OCI-LY7 (cell line): ENCODE results near the gene ZNF594. TPM values are rescaled to one million over a fixed set of nuclear protein-coding genes. Genes with fewer than 3 reads are reported as not detected.
"Not testable (repeated sequence)": the region's sequence is repeated elsewhere in the genome, so short reads cannot be mapped to it uniquely, and the experiment has no call there.

Experiments
- BruUV-seq: library from RNA; stranded (reverse); fragments of 400-500 nt; replicated peaks from 2 replicates; lab custom pipeline; 2021; lab: Mats Ljungman, UMichigan
- CTCF ChIA-PET: fragments of 300-600 bp; sonication (Branson Sonifier 250); formaldehyde crosslinking; loops from one replicate; lab custom pipeline; 2022; ENCODE audit warnings: antibody characterized with exemption; ENCODE audit not compliant: unreplicated experiment; lab: Charles Lee
- POLR2A ChIA-PET: fragments of 300-600 bp; sonication (Branson Sonifier 250); formaldehyde crosslinking; loops from one replicate; lab custom pipeline; 2022; ENCODE audit warnings: antibody characterized with exemption; lab: Charles Lee
- DNase-seq: peaks from one replicate; pipeline ENCODE4 v3.0.0-alpha.2; 2015; ENCODE audit warnings: low spot score
- H2AFZ ChIP-seq: fragments of 200-600 bp; sonication (generic), shearing (Covaris generic); 2 replicates; pipeline ENCODE4 v1.6.1; 2014; ENCODE audit warnings: mild to moderate bottlenecking, antibody characterized with exemption, low read length, moderate library complexity
- H3K27ac ChIP-seq: fragments of 200-600 bp; sonication (generic); 2 replicates; pipeline ENCODE4 v1.5.1; 2014; ENCODE audit warnings: mixed run types, low read depth, mild to moderate bottlenecking, moderate library complexity, low read length, inconsistent platforms; ENCODE audit not compliant: poor library complexity, severe bottlenecking
- H3K36me3 ChIP-seq: fragments of 200-600 bp; sonication (generic); 2 replicates; pipeline ENCODE4 v1.6.1; 2014; ENCODE audit warnings: mild to moderate bottlenecking, antibody characterized with exemption, low read length, moderate library complexity, mixed read lengths; ENCODE audit not compliant: insufficient read depth
- H3K4me1 ChIP-seq: fragments of 200-600 bp; sonication (generic); 2 replicates; pipeline ENCODE4 v1.5.1; 2014; ENCODE audit warnings: mild to moderate bottlenecking, low read length; ENCODE audit not compliant: insufficient read depth, poor library complexity, severe bottlenecking
- H3K4me2 ChIP-seq: fragments of 200-600 bp; sonication (generic); 2 replicates; pipeline ENCODE4 v1.6.1; 2014; ENCODE audit warnings: mild to moderate bottlenecking, low read length
- H3K4me3 ChIP-seq: fragments of 200-600 bp; sonication (generic); 2 replicates; pipeline ENCODE4 v1.5.1; 2014; ENCODE audit warnings: mild to moderate bottlenecking, low read depth, low read length; ENCODE audit not compliant: poor library complexity, severe bottlenecking
- H3K79me2 ChIP-seq: fragments of 200-600 bp; sonication (generic); 2 replicates; pipeline ENCODE4 v1.6.1; 2016; ENCODE audit warnings: low read depth, mild to moderate bottlenecking, low read length, moderate library complexity, mixed read lengths; ENCODE audit not compliant: insufficient read depth
- H3K9me2 ChIP-seq: fragments of 200-600 bp; sonication (generic); 2 replicates; pipeline ENCODE4 v1.6.1; 2016; ENCODE audit warnings: mild to moderate bottlenecking, low read length, mixed read lengths; ENCODE audit not compliant: insufficient read depth
- H3K9me3 ChIP-seq: fragments of 200-600 bp; sonication (generic); 2 replicates; pipeline ENCODE4 v1.6.1; 2014; ENCODE audit warnings: mild to moderate bottlenecking, mixed run types, low read length, mixed read lengths
- H4K20me1 ChIP-seq: fragments of 200-600 bp; sonication (generic); 2 replicates; pipeline ENCODE4 v1.6.1; 2014; ENCODE audit warnings: mild to moderate bottlenecking, antibody characterized with exemption, low read length, moderate library complexity, mixed read lengths; ENCODE audit not compliant: insufficient read depth
- CTCF ChIP-seq: fragments of 200-600 bp; sonication (generic); conservative IDR thresholded peaks from 2 replicates; pipeline ENCODE4 v1.5.1; 2014; ENCODE audit warnings: mild to moderate bottlenecking, antibody characterized with exemption, low read length, moderate library complexity, mixed read lengths
- EZH2phosphoT487 ChIP-seq: fragments of 200-600 bp; sonication (generic); IDR thresholded peaks from 2 replicates; pipeline ENCODE4 v1.6.1; 2018; ENCODE audit warnings: low read depth, borderline replicate concordance, mild to moderate bottlenecking, mixed run types, antibody characterized with exemption, low read length, moderate library complexity, mixed read lengths
- intact Hi-C: fragments of 100-400 bp; cut with micrococcal nuclease; formaldehyde crosslinking; loops from one replicate; pipeline ENCODE4 v1.10.0; 2022; ENCODE audit not compliant: unreplicated experiment
- total RNA-seq, 2 experiments: library from RNA; depleted of rRNA in 1 of 2; stranded (reverse); fragments of >200 nt in 1 of 2; shearing (Covaris generic) in 1 of 2; gene quantifications; 2 replicates each; pipeline ENCODE4 v1.2.3, GENCODE V29; 2014 to 2022

Gene ZNF594
- total RNA-seq, 2 experiments from 2014 or later, result 32.1 to 43.4 TPM

- ChIA-PET POLR2A (interaction anchor here (0.7 kb wide), 1 partner anchor 77 kb away, joined by 3 read pairs; no protein-coding TSS in a partner anchor), CTCF (no interaction called here)
- Histone ChIP-seq H3K4me1 (peaks cover 6% of the 10 kb centered on the region), H3K4me3 (no peak overlapping the region), H3K79me2 (no peaks in the 10 kb centered on the region), H3K9me3 (no peaks in the 10 kb centered on the region), H4K20me1 (no peaks in the 10 kb centered on the region), H3K27ac (no peak overlapping the region), H3K9me2 (no peaks in the 10 kb centered on the region), H2AFZ (no peak overlapping the region), H3K4me2 (no peak overlapping the region), H3K36me3 (no peaks in the 10 kb centered on the region)
- DNase-seq, result no peak
- BruUV-seq, result no TSS peak
- intact Hi-C loops, result no loop called here
- no peak for TF ChIP-seq CTCF
- TF ChIP-seq EZH2phosphoT487, result no peak
These were observed 27.2 kb downstream of the ZNF594 start for GRCh38 chr17:5164436-5164835.

- H3K27ac ChIP-seq, H3K36me3 ChIP-seq, H3K9me2 ChIP-seq, intact Hi-C loops, H4K20me1 ChIP-seq, BruUV-seq, H3K4me3 ChIP-seq, DNase-seq, H2AFZ ChIP-seq, H3K4me1 ChIP-seq, POLR2A ChIA-PET, H3K79me2 ChIP-seq, H3K9me3 ChIP-seq, CTCF ChIA-PET, H3K4me2 ChIP-seq: not testable (repeated sequence)
These were observed 29.9 kb downstream of the ZNF594 start for GRCh38 chr17:5161793-5162192.

- H3K9me3 ChIP-seq, H3K27ac ChIP-seq, CTCF ChIA-PET, H3K9me2 ChIP-seq, H3K36me3 ChIP-seq, H4K20me1 ChIP-seq, intact Hi-C loops, H2AFZ ChIP-seq, POLR2A ChIA-PET, H3K4me2 ChIP-seq, DNase-seq, H3K4me1 ChIP-seq, H3K79me2 ChIP-seq, H3K4me3 ChIP-seq, BruUV-seq: not testable (repeated sequence)
These were observed 31.0 kb downstream of the ZNF594 start for GRCh38 chr17:5160702-5161101.

GRCh38 chr17:5146122-5146521 is 45.5 kb downstream of the ZNF594 start:
- POLR2A ChIA-PET, intact Hi-C loops: not testable (repeated sequence)

GRCh38 chr17:5142877-5143276 is 48.8 kb downstream of the ZNF594 start:
- H3K4me1 ChIP-seq, DNase-seq, intact Hi-C loops, H3K4me2 ChIP-seq, H4K20me1 ChIP-seq, H3K9me3 ChIP-seq, H3K4me3 ChIP-seq, BruUV-seq, H3K9me2 ChIP-seq, H3K27ac ChIP-seq, H3K36me3 ChIP-seq, H3K79me2 ChIP-seq, POLR2A ChIA-PET, H2AFZ ChIP-seq, CTCF ChIA-PET: not testable (repeated sequence)

More at GRCh38 chr17:5146122-5146521, 45.5 kb downstream of the ZNF594 start:
- H3K4me1 ChIP-seq, H3K36me3 ChIP-seq, CTCF ChIA-PET, H2AFZ ChIP-seq, H3K9me3 ChIP-seq, BruUV-seq, H3K9me2 ChIP-seq, H4K20me1 ChIP-seq, H3K79me2 ChIP-seq, H3K4me2 ChIP-seq, H3K4me3 ChIP-seq, DNase-seq, H3K27ac ChIP-seq: not testable (repeated sequence)
